Activated CD4-positive, alpha-beta T cell treated with anti-CD3 and anti-CD28 coated beads, Interleukin-2, amount 50 U/mL, for 48 hours (primary cell): ENCODE data around the gene LAMP5.

Experiments
- DNase-seq, 2 experiments: peaks; one replicate each; pipeline ENCODE4 v3.0.0-alpha.2; 2020

LAMP5 gene

DNA sequence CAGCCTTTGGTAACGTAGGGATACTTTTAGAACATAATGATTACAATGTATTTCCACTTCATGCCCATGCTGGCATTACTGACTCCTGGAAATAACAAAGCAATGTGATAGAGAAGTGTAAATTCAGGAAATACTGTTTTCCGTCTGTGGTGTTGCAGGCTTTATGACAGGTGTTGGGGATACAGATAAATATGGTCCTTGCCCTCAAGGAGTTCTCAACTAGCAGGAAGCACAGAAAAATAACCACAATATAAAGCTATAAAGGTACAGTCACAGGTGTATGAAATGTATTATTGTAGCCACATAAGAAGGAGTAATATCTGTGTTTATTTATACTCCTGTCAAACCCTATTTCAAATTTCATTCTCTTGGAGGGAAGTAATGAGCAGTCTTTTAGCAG is 12.9 kb upstream of the LAMP5 start:
- DNase-seq: no peak

GRCh38 chr20:9503526-9504245 is 10.7 kb upstream of the LAMP5 start:
- DNase-seq: no peak

- no peak for DNase-seq
These were observed 8.0 kb upstream of the LAMP5 start for GRCh38 chr20:9506280-9506821.

DNA sequence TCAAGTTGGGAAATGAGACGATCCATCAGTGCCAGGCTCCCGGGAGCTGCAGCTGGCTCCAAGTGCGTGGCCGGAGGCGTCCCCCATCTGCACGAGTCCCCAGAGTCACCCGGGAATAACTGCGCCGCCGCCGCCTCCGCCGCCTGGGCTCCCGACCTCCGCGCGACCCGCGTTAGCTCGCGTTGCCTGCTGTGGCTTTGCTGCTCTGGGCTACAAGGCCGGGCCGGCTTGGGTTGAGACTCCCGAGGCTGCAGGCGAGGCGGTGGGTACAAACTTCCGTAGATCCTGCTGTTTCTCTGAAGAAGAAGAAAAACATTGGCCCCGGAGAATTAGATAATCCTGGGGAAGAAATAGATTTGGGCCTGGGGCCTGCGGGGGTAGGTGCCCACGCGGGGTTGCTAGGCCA is 7.4 kb upstream of the LAMP5 start:
- no peak for DNase-seq

- no peak for DNase-seq
These were observed 6.7 kb upstream of the LAMP5 start for GRCh38 chr20:9507544-9508239.

- DNase-seq: no peak
These were observed 6.1 kb upstream of the LAMP5 start for GRCh38 chr20:9508240-9508661.

GRCh38 chr20:9508696-9509178 is 5.7 kb upstream of the LAMP5 start:
- DNase-seq: no peak

GRCh38 chr20:9509246-9509645 is 5.1 kb upstream of the LAMP5 start:
- DNase-seq: no peak

- DNase-seq: no peak
These were observed 3.5 kb upstream of the LAMP5 start for GRCh38 chr20:9510911-9511310.

DNA sequence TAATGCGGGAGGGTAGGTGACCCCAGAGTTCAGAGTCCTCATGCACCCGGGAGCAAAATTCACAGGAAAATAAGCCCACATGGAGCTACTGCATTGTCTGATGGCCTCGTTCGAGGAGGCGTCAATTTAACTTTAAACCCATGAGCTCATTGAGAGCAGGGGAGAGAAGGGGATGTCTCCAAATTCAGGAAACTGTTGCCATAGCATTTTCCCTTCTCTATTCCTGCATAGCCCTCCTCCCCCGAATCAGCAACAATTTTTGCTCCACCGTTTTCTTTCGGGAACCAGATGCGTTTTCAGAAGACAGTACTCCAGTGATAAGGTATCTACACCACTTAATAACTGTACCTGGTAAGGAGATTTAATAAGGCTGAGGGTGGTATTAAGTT is 324 bp upstream of the LAMP5 start:
- no peak for DNase-seq

GRCh38 chr20:9515214-9515585 is 810 bp downstream of the LAMP5 start:
- DNase-seq: no peak

DNA sequence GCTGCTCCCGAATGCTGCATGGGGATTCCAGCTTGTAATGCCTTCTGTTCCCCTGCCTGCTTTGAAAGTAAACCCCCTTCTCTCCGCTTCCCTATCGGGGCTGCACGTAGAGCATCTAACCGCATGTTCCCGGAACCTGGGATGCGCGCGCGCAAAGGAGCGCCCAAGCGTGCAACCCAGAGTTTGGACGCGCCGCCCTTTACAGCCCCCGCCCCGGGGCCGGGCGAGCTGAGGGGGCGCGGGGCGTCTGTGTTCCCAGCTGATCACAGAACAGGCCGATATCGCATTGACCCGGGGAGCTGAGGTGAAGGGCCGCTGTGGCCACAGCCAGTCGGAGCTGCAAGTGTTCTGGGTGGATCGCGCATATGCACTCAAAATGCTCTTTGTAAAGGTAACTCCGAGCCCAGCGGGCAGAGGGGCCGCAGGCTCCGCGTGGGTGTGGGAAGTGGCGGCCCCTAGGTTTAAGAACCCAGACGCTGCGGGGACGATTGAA is 1.4 kb downstream of the LAMP5 start:
- DNase-seq: no peak

- no peak for DNase-seq
These were observed 2.0 kb downstream of the LAMP5 start for GRCh38 chr20:9516234-9516871.

GRCh38 chr20:9517297-9518162 is 3.1 kb downstream of the LAMP5 start:
- DNase-seq: no peak

GRCh38 chr20:9518576-9519175 is 4.3 kb downstream of the LAMP5 start:
- DNase-seq: no peak

DNA sequence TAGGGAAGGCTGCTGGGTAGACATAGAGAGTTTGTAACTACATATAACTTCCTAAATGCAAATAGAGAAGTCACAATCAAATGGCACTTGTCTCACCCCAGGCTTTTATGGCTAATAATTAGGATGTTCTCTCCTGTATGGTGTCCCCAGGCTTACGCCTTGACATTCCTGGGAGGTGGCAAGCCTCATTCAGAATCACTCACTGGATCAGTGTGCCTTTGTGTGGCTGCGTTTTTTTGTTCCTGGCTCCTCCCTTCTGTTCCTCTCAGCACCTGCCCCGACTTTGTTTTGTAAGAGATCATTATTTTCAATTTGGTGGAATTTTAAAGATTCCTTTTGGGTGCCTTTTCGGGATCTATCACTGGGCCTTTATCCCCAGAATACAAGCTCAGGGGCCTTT is 5.7 kb downstream of the LAMP5 start:
- no peak for DNase-seq

DNA sequence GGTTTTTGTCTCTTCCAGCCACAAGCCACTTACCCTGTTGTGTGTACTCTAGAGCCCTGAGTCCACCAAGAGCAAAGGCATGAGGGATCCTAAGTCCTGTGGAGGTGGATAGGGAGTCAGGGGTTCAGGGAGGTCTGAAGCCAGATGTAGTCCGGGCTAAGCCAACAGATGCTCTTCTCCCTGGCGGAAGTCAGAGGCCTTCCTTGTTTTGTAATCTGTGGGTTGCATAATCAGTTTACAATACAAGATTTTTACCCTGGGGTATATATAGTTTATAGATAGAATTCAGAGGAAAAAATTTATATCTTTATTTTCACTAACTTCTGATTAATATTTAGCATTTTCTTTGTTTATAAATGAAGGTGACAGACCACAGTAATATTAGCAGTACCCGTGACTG is 9.2 kb downstream of the LAMP5 start:
- DNase-seq: no peak

- no peak for DNase-seq
These were observed 17.2 kb downstream of the LAMP5 start for GRCh38 chr20:9531581-9531980.

- no peak for DNase-seq
These were observed 17.9 kb downstream of the LAMP5 start for GRCh38 chr20:9532069-9532838.

- DNase-seq: no peak
These were observed 19.6 kb downstream of the LAMP5 start for GRCh38 chr20:9534025-9534424.

DNA sequence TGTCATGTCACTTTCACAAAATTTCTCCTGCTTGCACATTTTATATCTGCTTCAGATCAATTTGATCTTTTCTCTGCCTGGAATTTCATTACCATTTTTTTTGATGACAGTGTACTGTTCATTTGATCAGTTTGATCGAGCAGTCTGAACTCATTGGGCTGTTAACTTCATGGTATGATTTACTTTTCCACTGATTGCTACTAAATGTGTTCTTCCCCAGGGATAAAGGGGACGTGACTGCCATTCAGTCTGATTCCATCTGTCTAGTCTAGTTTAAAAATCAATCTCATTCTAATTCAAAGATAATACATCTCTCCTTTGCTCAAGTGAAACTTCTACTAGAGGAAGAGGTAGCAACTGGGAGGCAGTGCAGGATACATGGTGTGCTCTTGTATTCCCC is 21.1 kb downstream of the LAMP5 start:
- DNase-seq: no peak
